ENCODE measurements around the gene PPP1R11.

The PPP1R11 gene

GRCh38 chr6:30061858-30062458 lies 5.0 kb upstream of the PPP1R11 start:
- no peak for DNase-seq (ENCODE audit: low spot score)

- no peak for DNase-seq (ENCODE audit: low spot score)
Observed at GRCh38 chr6:30062471-30063178, 4.4 kb upstream of the PPP1R11 start.

DNA sequence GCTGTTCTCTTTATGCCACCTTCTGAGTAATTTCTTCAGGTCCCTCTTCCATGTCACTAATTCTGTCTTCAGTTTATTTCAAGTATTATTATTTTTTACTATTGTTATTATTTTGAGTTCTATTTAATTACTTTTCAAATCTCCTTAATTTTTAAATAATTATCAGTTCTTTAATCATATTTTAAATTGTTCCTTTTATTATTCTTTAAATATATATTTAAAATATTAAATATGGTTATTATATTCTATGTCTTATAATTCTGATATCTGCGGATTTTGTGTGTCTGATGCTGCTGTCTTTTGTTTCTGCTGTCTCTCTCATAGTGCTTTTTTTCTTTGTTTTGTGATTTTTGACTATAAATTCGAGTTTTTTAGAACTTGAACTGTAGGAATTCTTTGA lies 3.7 kb upstream of the PPP1R11 start:
- DNase-seq (ENCODE audit: low spot score): no peak

- DNase-seq (ENCODE audit: low spot score): no peak
Observed at GRCh38 chr6:30066082-30066481, 916 bp upstream of the PPP1R11 start.

DNA sequence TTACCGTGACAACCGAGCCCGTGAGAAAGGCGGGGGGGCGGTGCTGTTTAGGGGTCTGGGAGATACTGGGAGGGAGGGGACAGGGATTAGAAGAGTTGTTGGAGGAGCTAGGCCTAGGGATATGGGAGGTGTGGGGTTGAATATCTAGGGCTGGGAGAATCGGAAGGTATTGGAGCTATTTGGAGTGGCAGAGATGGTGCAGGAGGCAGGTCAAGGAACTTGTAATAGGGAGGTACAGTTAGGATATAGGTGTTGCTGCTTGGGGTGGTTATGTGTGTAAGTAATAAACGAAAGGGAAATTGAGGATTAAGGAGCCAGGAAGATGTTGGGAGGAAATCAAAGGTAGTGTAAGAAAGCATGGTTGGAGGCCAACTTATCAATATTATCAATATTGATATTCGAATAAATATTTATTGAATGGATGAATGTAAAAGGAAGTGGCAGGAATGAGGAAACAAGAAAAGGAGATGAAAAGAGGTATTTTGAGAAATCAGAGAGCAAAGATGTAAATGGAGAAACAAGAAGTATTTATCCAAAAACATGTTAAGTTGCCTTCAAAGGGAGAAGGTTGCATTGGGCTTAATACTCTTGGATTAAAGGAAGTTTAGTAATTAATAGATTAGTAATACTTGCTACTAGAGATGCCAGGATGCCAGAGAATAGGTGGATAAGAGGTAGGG lies 602 bp downstream of the PPP1R11 start:
- DNase-seq (ENCODE audit: low spot score): peak; percentile 78

- no peak for DNase-seq (ENCODE audit: low spot score)
Observed at GRCh38 chr6:30071081-30071818, 4.3 kb downstream of the PPP1R11 start.

DNA sequence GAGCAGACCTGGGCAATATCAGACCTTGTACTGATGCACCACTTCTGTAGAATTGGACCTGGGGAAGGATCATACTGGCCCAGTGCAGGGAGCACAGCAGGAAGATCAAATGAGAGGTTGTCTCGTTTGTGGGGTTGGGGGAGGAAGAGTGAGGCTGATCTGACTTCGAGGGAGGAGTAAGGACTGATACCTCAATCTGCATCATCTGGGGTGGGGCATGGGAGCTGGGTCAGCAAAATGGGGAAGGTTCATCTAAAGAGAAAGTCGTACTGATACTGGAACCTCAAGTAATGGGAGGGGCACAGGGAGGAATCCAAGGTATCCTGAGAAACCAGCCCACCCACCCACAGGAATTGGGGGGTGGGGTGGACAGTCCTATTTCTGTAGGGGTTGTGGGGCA lies 4.9 kb downstream of the PPP1R11 start:
- no peak for DNase-seq (ENCODE audit: low spot score)

- no peak for DNase-seq (ENCODE audit: low spot score)
Observed at GRCh38 chr6:30073489-30074235, 6.7 kb downstream of the PPP1R11 start.

- DNase-seq (ENCODE audit: low spot score): no peak
Observed at GRCh38 chr6:30074331-30075093, 7.5 kb downstream of the PPP1R11 start.

GRCh38 chr6:30075094-30075789 lies 8.2 kb downstream of the PPP1R11 start, which contains the start of gene RNF39:
Gene RNF39, minus strand, starts transcription at chr6:30075769. Its CDS starts 184 bp downstream, at chr6:30075585.
- no peak for DNase-seq (ENCODE audit: low spot score)

DNA sequence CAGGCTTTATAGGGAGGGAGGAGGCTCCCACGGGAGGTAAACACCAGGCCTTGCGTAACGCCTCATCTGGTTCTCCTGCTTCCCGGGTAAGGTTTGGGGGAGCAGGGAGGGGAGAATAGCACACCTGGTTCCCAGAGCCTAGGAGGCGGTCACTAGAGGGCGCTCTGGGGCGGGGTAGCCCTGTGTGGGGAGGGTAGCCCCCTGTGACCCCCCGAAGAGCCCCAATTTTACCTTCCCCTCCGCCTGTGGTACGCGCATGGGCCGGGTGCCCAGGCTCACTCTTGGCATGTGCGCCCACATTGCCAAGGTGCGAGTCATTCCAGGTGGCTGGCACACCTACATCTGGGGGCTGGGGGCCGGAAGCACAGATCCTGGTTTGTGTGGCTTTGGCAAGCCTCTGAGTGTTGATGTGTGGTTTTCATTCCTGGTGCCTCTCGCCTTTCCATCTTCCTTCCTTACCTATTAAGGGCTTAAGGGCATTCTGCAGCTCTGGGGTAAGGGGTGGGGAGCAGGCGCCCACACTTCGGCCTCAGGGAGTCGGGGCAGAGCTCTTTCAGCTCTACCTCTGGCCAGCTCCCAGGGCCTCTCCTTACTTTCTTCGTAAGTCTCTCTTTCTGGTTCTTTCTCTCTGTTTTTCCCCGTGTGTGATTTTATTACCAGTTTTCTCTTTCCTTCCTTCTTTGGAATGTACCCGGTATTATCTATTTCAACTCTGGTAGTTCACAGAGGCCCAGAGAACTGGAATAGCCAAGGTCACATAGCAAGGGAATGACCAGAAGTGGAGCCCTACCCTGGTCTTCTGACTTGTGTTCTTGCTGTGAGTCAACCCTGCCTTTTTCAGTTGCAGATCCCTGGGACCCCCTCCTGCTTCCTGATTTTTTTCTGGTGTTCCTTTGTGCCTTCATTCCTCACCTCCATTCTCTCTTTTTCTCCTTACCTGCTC lies 9.1 kb downstream of the PPP1R11 start:
- DNase-seq (ENCODE audit: low spot score): no peak

DNA sequence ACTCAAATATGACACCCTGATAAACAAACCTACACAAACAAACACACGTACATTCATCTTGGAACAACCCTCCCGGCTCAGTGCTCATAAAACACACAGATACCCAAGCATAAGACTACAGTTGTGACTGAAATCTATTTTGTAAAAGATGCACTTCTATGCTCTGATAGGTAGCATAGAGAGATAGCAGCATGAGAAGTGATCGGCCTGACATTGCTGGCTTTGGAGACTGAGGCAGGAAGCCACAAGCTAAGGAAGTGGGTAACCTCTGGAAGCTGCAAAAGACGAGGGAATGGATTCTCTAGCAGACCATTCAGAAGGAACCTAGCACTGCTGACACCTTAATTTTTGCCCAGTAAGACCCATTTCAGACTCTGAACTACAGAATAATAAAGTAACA lies 10.2 kb downstream of the PPP1R11 start:
- no peak for DNase-seq (ENCODE audit: low spot score)

DNA sequence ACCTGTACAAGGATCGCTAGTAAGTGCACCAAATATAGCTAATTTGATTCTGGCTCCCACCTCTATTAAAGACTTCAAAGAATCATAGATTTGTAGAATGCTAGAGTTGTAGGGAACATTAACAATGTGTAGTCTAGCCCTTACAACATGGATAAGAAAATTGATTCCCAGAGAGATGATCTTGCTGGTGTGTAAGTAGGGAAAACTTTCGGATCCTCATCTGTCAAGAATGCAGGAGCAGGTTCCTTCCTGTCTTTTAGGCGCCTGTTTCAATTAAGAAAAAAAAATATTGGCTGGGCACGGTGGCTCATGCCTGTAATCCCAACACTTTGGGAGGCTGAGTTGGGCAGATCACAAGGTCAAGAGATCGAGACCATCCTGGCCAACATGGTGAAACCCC lies 20.9 kb downstream of the PPP1R11 start:
- DNase-seq (ENCODE audit: low spot score): no peak

GRCh38 chr6:30091577-30092381 lies 24.8 kb downstream of the PPP1R11 start:
- DNase-seq (ENCODE audit: low spot score): no peak

- DNase-seq (ENCODE audit: low spot score): no peak
Observed at GRCh38 chr6:30092852-30093543, 26.0 kb downstream of the PPP1R11 start.

DNA sequence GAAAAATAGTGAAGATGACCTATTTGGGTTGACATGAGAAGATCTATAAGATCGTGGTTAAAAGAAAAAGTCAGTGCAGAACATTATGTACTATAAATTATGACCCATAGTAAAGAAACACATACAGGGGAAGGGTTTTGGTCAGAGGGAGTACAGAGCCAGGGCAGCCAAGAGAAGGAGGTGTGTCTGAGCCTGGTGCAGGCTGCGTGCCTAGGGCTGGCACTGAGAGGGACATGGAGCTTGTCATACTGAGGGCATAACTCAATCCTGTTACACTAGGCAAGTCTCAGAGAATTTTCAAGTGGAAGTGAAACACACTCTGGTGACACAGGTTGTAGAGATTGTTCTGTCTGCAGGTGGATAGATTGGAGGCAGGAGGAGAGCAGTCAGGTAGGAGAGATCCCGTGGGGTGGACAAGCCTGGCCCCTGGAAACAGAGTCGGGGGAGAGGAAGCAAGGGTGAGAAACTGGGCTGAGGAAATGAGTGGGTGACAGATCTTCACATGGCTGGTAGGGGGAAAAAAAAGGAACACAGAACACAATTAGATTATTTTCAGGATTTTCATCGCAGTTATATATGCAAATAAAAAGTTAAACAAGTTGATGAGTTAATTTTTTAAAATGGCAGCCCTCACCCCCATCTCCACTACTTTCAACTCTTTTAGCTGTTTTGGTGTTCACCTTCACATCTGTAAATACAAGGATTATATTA lies 27.1 kb downstream of the PPP1R11 start:
- DNase-seq (ENCODE audit: low spot score): no peak

GRCh38 chr6:30096829-30097228 lies 29.8 kb downstream of the PPP1R11 start:
- DNase-seq (ENCODE audit: low spot score): no peak
